C4-2B (cell line): ENCODE data around the gene ADCY9.
"Not testable (repeated sequence)": the region's sequence is repeated elsewhere in the genome, so short reads cannot be mapped to it uniquely, and the experiment has no call there.

Source experiments
- H3K27ac ChIP-seq: fragments of 450-650 bp; 2 replicates; pipeline ENCODE4 v1.5.1; 2017
- CTCF ChIP-seq: fragments of 450-650 bp; conservative IDR thresholded peaks from 2 replicates; pipeline ENCODE4 v1.5.1; 2017; ENCODE audit warnings: mild to moderate bottlenecking
- ZFX ChIP-seq: fragments of 450-650 bp; IDR thresholded peaks from 2 replicates; pipeline ENCODE4 v1.6.1; 2017

Gene ADCY9

GRCh38 chr16:3952737-3953131, 163.5 kb downstream of the ADCY9 start:
- no peak overlapping the region for H3K27ac ChIP-seq
- TF ChIP-seq ZFX (no peak), CTCF (no peak)

GRCh38 chr16:3951861-3952736, 164.1 kb downstream of the ADCY9 start:
- TF ChIP-seq ZFX = no peak
- no peak for TF ChIP-seq CTCF
- no peak overlapping the region for H3K27ac ChIP-seq

GRCh38 chr16:3951380-3951779, 164.9 kb downstream of the ADCY9 start:
- H3K27ac ChIP-seq = not testable (repeated sequence)

GRCh38 chr16:3950343-3951193, 165.7 kb downstream of the ADCY9 start:
- peak overlapping the region; percentile 17; the same call in 1 of the 2 replicates for H3K27ac ChIP-seq
- TF ChIP-seq ZFX (no peak), CTCF (no peak)

GRCh38 chr16:3949946-3950342, 166.3 kb downstream of the ADCY9 start:
- TF ChIP-seq ZFX (no peak), CTCF (no peak)
- peak overlapping the region; percentile 17; the same call in 1 of the 2 replicates for H3K27ac ChIP-seq

- TF ChIP-seq CTCF (no peak), ZFX (no peak)
- no peak overlapping the region for H3K27ac ChIP-seq
Measured at GRCh38 chr16:3949287-3949686, 167.0 kb downstream of the ADCY9 start.

- no peak for TF ChIP-seq ZFX
- TF ChIP-seq CTCF = no peak
- no peak overlapping the region for H3K27ac ChIP-seq
Measured at GRCh38 chr16:3948378-3948995, 167.8 kb downstream of the ADCY9 start.
